ENCODE results near the gene BROX.

DNA sequence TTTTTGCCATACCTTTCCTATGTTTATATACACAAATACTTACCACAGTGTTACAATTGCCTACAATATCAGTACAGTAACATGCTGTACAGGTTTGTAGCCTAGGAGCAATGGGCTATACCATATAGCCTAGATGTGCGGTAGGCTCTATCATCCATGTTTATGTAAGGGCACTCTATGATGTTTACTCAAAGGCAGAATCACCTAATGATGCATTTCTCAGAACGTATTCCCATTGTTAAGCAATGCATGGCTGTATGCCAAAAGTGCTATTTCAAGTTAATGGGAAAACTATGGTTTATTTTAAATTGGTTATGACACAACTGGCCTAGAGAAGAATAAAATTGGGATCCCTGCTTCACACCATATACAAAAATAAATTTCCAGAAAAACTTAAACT, 65.6 kb downstream of the BROX start:
- no peak for TF ChIP-seq POLR2A (IDR thresholded peaks at IDR 0.05)
- TF ChIP-seq, protein P1, sequence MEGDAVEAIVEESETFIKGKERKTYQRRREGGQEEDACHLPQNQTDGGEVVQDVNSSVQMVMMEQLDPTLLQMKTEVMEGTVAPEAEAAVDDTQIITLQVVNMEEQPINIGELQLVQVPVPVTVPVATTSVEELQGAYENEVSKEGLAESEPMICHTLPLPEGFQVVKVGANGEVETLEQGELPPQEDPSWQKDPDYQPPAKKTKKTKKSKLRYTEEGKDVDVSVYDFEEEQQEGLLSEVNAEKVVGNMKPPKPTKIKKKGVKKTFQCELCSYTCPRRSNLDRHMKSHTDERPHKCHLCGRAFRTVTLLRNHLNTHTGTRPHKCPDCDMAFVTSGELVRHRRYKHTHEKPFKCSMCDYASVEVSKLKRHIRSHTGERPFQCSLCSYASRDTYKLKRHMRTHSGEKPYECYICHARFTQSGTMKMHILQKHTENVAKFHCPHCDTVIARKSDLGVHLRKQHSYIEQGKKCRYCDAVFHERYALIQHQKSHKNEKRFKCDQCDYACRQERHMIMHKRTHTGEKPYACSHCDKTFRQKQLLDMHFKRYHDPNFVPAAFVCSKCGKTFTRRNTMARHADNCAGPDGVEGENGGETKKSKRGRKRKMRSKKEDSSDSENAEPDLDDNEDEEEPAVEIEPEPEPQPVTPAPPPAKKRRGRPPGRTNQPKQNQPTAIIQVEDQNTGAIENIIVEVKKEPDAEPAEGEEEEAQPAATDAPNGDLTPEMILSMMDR (IDR thresholded peaks at IDR 0.05) = no peak
